Activated CD4-positive, alpha-beta T cell treated with anti-CD3 and anti-CD28 coated beads for 1 hour (primary cell): ENCODE measurements around the gene HNRNPA1L2.
"Not testable (repeated sequence)": the region's sequence is repeated elsewhere in the genome, so short reads cannot be mapped to it uniquely, and the experiment has no call there.

Experiments used
- DNase-seq: peaks from one replicate; pipeline ENCODE4 v3.0.0-alpha.2; 2020

Gene HNRNPA1L2

DNA sequence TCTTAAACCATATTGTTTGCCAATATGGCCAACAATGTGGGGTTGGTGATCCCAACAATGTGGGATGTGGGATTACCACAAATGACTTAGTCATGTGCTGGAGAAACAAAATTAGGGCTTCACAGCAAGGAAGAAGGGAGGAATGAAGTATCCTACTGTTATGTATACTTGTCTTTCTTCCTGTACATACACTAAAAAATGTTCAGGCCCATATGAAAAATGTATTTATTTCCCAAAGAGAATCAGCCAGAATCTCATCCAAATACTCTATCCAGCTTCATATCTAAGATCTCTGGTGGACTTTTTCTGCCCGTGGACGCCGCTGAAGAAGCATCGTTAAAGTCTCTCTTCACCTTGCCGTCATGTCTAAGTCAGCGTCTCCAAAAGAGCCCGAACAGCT, at the start of gene HNRNPA1L2:
HNRNPA1L2 (plus strand) TSS at position 301 of the 400 bp plus-strand sequence; CDS start at position 363, 62 bp downstream.
- no peak for DNase-seq

DNA sequence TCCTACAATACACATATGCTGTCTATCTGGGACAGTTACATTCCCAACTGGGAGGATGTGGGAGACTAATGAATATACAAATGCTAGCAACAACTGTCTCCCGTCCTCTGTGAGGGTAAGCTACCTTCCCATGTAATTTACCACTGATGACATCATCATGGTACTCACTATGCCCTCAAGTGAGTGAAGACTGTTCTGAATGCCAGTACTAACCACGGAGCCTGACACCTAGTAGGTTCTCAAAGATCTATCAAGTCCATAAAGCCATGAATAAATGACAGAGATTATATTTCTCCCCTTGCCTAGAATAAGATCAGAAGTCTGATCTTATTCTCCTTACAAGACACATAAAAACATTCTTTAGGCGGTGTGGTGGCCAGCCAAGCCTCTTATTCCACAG, 49.1 kb upstream of the HNRNPA1L2 start:
- DNase-seq = not testable (repeated sequence)

DNA sequence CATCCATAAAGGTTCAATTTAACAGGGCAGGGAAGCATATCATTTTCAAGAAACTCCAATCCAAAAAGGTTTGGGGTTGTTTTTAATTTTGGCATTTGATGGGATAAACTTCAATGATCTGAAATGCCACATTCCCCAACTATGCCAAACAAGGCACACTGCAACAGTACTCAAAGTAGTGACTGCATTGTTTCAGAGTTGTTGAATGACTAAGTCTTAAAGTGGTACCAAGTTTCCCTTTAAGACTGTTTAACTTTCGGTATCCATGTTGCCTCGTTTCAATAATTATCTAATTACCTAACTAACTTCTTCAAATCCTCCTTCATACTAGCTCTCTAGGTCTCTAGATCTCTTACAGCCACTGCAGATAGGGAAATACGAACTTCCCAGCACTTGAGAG, 48.4 kb upstream of the HNRNPA1L2 start:
- DNase-seq = not testable (repeated sequence)

DNA sequence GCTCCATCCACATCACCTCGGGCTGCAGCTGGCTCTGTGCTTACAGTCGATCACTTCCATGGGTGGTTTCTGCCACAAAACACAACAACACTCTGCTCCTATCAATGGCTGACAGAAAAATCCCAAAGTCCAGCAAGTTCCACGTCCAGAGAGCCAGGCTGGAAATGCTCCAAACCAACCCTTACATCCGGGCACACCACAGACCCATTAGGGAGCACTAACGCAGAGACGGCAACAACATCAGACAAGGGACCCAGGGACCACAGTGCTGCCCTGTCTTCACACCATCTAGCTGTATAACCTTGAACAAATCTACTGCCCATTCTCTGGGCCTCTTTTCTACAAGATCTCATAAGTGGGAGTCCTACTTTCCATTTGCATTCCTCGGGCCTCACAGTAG, 47.9 kb upstream of the HNRNPA1L2 start:
- not testable (repeated sequence) for DNase-seq

DNA sequence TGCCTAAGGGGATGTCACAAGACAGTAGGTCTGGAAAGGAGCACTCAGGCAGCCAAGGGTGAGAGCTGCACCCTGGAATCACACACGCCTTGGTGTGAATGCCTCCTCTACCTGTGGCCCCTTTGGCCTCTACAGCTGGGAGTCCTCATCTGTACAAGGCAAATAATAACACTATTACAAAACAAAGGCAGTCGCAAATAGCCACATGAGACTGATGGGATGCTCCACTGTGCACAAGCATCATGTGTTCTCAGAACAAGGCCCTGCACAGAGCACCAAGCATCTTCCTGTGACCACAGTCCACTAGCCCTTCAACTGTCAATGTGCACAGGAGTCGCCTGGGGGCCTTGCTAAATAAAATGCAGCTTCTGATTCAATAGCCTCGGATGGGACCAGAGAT, 44.6 kb upstream of the HNRNPA1L2 start:
- DNase-seq = no peak

DNA sequence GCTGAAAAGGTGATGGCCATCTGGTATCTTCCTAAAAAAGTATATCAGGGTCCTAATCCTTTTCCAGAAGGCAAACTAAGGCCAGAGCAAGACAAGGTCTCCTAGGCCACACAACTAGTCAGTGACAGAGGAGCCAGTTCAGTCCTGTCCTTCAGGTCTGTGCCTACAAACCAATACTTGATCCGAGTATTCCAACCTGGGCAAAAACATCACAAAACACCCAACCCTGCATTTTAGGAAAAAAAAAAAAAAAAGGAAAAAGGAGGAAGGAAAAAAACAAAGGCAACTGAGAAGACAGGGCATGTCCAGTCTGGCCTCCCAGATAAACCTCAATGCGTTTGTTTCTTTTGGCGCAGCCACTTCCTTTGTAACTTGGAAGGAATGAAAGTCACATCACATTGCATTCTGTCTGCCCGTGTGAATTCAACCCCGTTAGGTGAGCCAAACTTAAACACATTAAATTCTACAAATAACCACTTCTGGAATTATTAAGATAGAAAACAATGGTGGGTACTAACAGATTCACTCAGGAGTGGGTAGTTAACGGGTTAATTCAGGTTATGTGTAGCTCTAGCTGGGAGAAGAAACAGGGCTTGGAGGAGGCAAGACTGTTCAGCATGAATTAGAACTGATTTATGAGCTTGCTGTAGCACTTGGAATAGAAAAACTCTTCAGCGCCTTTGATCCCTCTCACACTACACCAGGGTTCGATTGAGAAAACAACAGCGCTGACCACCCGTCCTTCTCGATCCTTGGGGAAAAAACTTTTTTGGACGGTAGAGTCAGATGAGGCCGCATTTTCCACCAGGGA, 43.0 kb upstream of the HNRNPA1L2 start:
- no peak for DNase-seq

DNA sequence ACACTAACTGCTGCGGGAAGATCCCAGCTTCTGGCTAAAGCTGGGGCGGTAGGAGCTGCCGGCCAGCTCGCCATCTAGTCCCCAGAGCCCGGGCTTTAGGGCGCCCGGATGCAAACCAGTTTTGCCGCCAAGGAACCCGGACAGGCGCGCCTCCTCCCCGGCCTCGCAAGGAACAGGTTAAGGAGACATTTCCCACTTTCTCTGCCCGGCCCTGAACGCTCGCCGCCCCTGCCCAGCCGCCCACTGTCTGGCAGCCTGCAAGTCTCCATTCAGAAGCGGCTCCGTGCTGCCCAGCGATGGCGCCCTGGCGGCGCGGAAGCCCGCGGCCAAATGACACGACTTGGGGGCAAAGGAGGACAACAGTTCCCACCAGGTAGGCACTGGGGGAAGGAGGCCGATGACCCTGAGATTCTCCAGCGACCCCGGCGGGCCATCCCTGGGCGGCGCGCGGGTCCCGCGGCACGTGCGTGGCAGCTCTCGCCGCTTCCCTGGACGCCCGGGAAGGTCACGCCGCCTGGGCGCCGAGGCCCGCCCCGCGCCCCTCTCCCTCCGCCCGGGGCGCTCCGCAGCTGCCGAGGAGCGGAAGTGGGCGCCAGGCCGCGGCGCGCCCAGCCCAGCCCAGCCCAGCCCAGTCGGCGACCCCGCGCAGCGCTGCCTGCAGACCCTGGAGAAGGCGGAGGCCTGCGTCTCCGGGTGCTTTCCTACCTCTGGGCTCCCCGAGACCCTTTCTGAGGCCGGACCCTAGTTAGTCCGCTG, 42.2 kb upstream of the HNRNPA1L2 start:
- no peak for DNase-seq

DNA sequence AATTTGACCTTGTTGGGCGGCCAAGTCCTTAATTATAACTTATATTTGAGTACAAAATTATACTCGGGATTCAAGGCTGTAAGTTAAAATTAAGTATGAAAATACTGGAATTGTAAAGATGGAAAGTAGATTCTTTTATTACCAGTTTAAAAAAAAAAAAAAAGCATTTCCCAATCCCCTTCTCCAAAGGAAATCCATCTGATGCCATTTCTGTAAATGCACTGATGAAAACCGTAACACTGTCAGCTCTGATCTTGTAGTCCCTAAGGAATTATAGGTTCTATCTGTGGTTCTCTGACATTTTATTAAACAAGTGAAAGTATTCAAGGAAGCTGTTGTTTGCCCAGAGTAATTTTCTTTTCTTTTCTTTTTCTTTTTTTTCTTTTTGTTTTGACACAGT, 41.6 kb upstream of the HNRNPA1L2 start:
- no peak for DNase-seq

DNA sequence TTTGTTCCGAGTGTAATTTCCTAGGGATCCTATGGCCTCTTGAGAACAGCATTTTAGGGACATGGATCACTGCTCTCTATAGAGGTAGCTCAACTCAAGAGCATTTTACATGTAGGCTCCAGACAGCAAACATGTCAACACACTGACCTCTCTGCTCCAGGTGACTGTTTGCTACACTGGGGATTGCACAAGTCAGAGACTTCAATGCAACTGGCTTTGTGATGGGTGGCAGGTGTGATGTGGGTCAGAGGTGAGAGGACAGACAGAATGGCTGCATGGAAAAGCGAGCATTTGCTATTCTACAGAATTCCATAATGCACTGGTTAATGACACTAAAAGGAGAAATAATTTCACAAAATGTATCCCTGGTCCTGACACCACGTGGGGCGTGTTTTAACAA, 38.9 kb upstream of the HNRNPA1L2 start:
- DNase-seq = not testable (repeated sequence)

DNA sequence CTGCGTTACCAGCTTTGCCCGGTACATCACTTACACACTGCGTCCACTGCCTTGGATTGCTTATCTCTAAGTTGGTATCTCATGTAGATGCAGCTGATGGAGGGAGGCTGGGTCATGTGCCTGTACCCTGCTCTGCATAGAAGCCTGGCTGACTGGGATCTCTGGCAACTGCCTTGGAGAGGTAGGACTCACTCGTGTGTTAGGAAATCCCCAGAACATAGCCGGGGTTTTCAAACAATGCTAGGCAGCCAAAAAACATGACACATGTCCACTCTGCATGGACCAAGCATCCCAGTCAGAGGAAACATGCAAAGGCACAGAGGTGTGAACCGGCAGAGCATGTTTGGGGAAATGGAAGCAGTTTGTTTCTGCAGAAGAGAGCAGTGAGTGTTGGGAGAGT, 36.1 kb upstream of the HNRNPA1L2 start:
- DNase-seq = not testable (repeated sequence)

DNA sequence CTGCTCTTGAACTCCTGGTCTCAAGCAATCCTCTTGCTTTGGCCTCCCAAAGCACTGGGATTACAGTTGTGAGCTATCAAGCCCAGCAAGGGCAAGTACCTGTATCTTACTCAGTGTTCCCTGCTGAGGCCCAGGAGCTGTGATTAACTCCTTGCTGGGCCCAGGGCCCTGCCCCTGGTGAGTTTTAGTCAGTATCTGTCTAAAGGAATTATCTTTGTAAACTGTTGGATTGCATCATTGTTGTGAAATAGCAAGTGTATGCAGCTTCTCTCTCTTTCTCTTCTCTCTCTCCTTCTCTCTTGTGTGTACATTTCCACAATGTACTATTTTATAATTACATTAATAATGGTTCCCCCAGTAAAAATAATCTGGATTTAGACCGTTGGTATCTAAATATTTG, 35.4 kb upstream of the HNRNPA1L2 start:
- not testable (repeated sequence) for DNase-seq

DNA sequence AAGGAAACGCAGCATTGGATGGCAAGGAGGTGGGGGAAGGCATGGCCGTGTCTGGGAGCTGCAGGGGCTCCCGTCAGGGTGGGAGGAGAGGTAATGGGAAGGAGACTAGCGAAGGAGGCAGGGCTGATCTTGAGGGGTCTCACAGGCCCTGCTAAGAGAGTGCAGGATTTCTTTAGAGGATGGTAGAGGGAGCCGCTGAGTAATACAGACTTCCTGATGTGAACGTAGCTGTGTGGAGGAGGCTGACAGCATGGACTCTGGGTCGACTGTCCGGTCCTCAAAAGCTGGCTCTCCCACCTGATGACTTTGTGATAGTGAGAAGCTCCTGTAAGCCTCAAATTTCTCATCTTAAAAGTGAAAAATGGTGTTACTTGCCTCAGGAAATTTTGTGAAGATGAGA, 34.0 kb upstream of the HNRNPA1L2 start:
- not testable (repeated sequence) for DNase-seq

DNA sequence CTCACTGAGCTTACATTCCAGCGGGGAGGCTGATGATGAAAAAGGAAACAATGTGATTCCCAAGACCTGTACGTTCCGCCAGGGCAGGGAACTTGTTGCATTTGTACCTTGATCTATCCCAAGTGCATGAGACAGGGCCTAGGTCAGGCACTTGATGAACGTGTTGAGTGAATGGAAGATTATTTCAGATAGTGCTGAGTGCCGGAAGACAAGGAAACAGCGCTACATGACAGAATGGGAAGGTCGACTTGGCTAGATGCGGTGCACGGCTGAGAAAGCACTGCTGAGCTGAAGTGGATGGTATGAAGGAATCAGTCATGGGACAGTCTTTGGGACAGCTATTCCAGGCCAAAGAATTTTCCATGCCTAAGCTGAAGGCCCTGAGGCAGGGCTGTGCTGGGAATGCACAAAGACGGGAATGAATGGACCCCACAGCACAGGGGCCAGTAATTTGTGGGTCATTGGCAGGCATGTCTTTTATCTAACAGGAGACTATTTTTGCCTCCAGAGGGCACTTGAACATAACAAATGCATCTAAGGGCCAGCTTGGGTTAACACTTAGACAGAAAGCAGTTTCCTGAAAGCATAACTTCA, 33.1 kb upstream of the HNRNPA1L2 start:
- not testable (repeated sequence) for DNase-seq

DNA sequence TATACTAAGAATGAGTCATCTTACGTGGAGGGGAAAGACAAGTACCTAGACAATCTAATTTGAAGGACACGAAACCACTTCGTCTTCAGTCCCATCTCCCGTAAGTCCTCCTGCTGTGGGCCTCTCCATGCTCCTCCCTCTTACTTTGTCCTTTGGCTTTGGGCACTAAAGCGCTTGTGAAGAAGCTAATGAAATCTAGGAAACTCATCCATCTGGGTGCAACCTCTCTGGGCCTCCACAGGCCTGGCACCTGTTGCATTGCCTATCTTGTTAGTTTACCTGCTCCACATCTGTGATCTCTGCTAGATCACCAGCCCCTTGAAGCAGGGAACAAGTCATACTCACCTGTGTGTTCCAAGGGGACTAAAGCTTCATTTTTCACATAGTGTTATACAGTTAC, 32.1 kb upstream of the HNRNPA1L2 start:
- DNase-seq = not testable (repeated sequence)

DNA sequence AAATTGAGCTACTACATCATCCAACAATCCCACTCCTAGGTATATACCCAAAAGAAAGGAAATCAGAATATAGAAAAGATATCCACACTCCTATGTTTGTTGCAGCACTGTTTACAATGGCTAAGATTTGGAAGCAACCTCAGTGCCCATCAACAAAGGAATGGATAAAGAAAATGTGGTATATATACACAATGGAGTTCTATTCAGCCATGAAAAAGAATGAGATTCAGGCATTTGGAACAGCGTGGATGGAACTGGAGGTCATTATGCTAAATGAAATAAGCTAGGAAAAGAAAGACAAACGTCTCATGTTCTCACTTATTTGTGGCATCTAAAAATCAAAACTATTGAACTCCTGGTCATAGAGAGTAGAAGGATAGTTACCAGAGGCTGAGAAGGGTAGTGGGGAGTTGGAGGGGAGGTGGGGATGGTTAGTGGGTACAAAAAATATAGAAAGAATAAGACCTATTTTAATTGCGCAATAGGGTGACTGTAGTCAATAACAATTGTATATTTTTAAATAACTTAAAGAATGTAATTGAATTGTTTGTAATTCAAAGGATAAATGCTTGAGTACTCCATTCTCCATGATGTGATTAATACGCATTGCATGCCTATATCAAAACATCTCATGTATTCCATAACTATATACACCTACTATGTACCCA, 27.0 kb upstream of the HNRNPA1L2 start:
- no peak for DNase-seq

DNA sequence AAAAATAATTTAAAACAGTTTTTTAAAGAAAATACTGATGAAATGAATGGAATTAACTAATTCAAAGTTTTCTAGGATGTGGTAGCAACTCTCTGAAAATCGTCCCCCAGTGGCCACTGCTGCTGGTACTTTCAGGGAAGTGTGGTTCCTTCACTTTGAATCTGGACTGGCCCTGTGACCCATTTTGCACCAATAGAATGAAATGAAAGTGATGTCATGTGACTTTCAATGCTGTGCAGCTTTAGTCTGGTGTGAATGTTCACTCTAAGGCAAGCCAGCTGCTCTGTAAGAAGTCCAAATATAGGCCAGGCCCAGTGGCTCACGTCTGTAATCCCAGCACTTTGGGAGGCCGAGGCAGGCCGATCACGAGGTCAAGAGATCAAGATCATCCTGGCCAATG, 26.4 kb upstream of the HNRNPA1L2 start:
- DNase-seq = no peak

DNA sequence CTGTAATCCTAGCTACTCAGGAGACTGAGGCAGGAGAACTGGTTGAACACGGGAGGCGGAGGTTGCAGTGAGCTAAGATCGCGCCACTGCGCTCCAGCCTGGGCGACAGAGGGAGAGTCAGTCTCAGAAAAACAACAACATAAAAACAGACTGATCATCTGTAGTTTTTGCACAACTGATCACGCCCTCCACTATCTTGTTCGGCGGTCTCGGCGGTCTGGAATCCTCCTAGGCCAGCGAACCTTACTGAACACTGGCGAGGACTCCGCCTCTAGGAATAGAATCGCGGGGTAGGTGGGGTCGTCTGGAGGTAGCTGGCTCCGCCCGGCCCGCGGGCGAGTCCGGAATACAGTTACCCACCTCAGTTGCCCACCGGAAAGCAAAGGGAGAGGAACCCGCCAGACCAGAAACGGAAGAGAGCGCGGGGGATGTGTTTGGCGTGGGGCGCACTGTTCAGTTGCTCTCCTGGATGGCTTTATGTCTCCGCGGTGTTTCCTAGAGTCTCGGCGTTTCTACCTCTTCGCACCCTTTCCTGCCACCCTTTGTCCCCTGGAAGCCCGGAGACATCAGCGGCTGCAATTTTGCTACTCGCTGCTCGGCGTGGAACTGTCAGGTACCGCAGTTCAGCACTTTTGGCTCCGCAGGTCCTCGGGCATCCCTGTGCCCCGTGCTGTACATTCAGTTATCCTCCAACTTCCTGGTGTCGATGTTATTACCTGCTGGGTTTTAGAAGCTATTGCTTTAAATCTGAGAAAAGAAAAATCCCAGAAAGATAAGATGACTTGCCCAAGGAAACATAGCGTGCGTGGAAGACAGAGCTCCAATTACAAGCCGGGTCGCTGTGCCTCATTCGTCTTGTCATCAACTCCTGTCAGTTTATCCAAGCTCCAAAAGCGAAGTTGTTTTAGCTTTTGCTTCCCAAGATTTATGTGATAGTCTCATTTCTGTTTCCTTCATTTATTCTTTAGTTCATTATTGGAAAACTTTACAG, 24.9 kb upstream of the HNRNPA1L2 start:
- peak; percentile 72 for DNase-seq

DNA sequence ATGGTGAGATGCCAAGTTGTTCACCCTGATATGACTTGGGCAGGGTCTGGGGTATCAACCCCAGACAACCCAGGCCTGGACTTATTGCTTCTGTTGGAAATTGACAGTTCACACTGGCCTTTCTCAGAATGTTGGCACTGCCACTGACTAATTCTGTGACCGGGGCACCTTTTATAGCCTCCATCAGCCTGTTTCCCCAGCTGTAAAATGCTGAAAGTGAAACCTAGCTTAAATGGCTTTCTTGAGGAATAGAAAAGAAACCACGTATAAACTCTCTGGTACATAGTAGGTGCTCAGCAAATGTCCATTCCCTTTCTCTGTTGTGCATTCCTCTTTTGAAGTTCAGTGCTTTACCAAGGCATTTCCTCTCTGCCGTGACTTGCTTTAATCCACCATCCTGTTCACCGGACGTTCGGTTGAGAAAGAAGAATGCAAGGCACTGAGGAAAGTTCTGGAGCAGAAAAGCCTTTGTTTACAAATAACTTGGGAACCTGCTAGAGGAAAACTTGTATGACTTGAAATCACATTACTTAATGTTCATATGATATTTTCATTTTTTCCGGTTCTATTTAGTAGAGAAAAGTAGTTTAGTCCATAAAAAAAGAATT, 11.0 kb upstream of the HNRNPA1L2 start:
- not testable (repeated sequence) for DNase-seq

DNA sequence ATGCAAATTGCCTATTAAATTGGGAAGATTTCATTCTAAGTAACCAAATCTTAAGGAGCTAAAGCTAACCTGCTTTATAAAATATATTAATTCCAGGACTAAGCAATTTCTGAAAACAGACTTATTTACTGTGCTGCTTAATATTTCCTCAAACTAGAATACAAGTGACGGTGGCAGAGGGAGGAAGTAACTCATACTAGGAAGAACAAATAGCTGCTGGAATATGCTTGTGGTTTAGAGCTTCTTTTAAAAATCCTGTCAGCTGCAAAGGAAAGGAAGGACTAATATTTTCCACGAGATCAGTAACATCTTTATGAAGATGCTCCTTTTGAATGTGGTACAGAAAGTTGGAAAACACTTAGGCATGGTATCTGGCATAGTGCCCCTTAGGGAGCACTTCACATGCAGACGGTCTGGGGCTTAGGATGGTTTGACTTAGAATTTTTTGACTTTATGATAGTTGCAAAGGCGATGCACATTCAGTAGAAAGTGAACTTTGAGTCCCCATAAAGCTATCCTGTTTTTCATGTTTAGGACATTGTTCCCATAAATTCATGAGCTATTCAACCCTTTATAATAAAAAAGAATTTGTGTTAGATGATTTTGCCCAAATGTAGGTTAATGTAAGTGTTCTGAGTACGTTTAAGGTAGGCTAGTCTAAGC, 3.4 kb upstream of the HNRNPA1L2 start:
- no peak for DNase-seq

DNA sequence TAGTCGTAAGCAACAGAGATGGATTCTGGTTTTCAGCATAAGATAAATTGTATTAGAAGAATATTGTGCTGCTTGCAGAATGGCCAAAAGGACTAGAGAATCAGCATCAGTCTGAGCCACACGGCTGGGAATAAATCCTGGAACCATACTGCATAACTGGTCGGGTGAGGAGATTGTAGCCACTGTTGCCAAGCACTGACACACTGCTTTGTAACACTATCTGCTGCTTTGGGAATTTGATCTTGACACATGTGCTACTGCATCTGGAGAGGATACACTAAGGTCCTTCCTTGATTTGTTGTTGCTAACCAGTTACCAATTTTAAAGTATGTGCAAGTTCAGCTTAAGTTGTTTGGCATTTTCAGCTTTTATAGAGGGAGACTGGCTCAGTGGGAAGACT, 1.9 kb downstream of the HNRNPA1L2 start:
- no peak for DNase-seq

DNA sequence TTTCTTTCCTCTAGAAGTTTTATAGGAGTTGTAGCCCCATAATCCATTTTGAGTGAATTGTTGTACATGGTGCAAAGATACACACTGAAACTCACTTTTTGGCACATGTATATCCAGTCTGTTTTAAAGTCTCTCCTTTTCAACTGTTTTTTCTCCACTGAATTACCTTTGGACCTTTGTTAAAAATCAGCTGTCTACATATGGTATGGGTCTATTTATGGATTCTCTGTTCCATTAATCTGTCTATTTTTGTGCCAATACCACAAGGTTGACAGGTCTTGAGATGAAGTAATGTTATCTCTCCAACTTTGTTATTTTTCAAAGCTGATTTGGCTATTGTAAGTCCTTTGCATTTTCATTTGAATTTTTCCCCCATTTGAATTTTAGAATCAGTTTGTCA, 4.7 kb downstream of the HNRNPA1L2 start:
- DNase-seq = no peak
